PC-3 (cell line): ENCODE results near the gene IQGAP1. TPM values are rescaled to one million over a fixed set of nuclear protein-coding genes. Genes with fewer than 3 reads are reported as not detected.
A peak's percentile ranks its signal among the peaks of the same experiment; 100 is the strongest.

Experiments
- ATAC-seq: fragments of 200-7000 bp; cut with Tn5 transposase; 2 replicates; pipeline ENCODE4 v1.9.1; 2020; ENCODE audit warnings: mild to moderate bottlenecking, moderate library complexity
- BruUV-seq: library from RNA; stranded (reverse); fragments of 400-500 nt; replicated peaks from 2 replicates; lab custom pipeline; 2021; lab: Mats Ljungman, UMichigan
- CTCF ChIA-PET: fragments of 300-600 bp; sonication (Branson Sonifier 250); formaldehyde crosslinking; loops from one replicate; lab custom pipeline; 2022; ENCODE audit warnings: antibody characterized with exemption; lab: Charles Lee
- POLR2A ChIA-PET: fragments of 300-600 bp; sonication (Branson Sonifier 250); formaldehyde crosslinking; loops from one replicate; lab custom pipeline; 2022; ENCODE audit warnings: antibody characterized with exemption; ENCODE audit not compliant: unreplicated experiment; lab: Charles Lee
- DNase-seq: peaks from one replicate; pipeline ENCODE4 v3.0.0-alpha.2; 2015
- H2AFZ ChIP-seq: fragments of 300-600 bp; sonication (generic); 2 replicates; pipeline ENCODE4 v1.6.0; 2016; ENCODE audit warnings: antibody characterized with exemption, low read length
- H3F3A ChIP-seq: fragments of 300-600 bp; sonication (generic); one replicate; pipeline ENCODE4 v1.6.0; 2017; ENCODE audit warnings: antibody characterized with exemption, low read length, control low read depth, mild to moderate bottlenecking; ENCODE audit not compliant: unreplicated experiment
- H3K27ac ChIP-seq: fragments of 300-600 bp; sonication (generic); 2 replicates; pipeline ENCODE4 v1.5.1; 2016; ENCODE audit warnings: mild to moderate bottlenecking, low read length
- H3K27me3 ChIP-seq: fragments of 300-600 bp; sonication (generic); 2 replicates; pipeline ENCODE4 v1.6.1; 2016; ENCODE audit warnings: low read length, mixed read lengths
- H3K36me3 ChIP-seq: fragments of 300-600 bp; sonication (generic); 2 replicates; pipeline ENCODE4 v1.6.1; 2016; ENCODE audit warnings: low read depth, mixed run types, low read length, mixed read lengths
- H3K4me1 ChIP-seq: fragments of 300-600 bp; sonication (generic); 2 replicates; pipeline ENCODE4 v1.5.1; 2016; ENCODE audit warnings: low read length; ENCODE audit not compliant: insufficient read depth
- H3K4me2 ChIP-seq: fragments of 300-600 bp; sonication (generic); 2 replicates; pipeline ENCODE4 v1.6.0; 2016; ENCODE audit warnings: low read length
- H3K4me3 ChIP-seq: fragments of 300-600 bp; sonication (generic); 2 replicates; pipeline ENCODE4 v1.5.1; 2016; ENCODE audit warnings: mild to moderate bottlenecking, low read length, mixed read lengths
- H3K79me2 ChIP-seq: fragments of 300-600 bp; sonication (generic); 2 replicates; pipeline ENCODE4 v1.6.1; 2017; ENCODE audit warnings: low read length, mixed read lengths
- H3K9ac ChIP-seq: fragments of 300-600 bp; sonication (generic); 2 replicates; pipeline ENCODE4 v1.6.0; 2016; ENCODE audit warnings: mild to moderate bottlenecking, low read length
- H3K9me2 ChIP-seq: fragments of 300-600 bp; sonication (generic); replicated peaks from 2 replicates; pipeline ENCODE4 v1.6.1; 2016; ENCODE audit warnings: mixed run types, low read length, mixed read lengths
- H3K9me3 ChIP-seq: fragments of 300-600 bp; sonication (generic); 2 replicates; pipeline ENCODE4 v1.6.1; 2016; ENCODE audit warnings: low read length, mixed read lengths
- H4K20me1 ChIP-seq: fragments of 300-600 bp; sonication (generic); 2 replicates; pipeline ENCODE4 v1.6.1; 2016; ENCODE audit warnings: low read length, mixed read lengths
- EZH2 ChIP-seq: fragments of 300-600 bp; sonication (generic); IDR thresholded peaks from one replicate; pipeline ENCODE4 v1.6.1; 2017; ENCODE audit warnings: antibody characterized with exemption, mild to moderate bottlenecking, low read length; ENCODE audit not compliant: unreplicated experiment
- EZH2phosphoT487 ChIP-seq: fragments of 300-600 bp; sonication (generic); IDR thresholded peaks from 2 replicates; pipeline ENCODE4 v1.6.1; 2018; ENCODE audit warnings: mild to moderate bottlenecking, antibody characterized with exemption, low read length, borderline replicate concordance
- intact Hi-C: fragments of 100-400 bp; cut with micrococcal nuclease; formaldehyde crosslinking; loops from 2 replicates; pipeline ENCODE4 v1.9.0; 2023
- total RNA-seq: library from RNA; depleted of rRNA; stranded (reverse); fragments of >200 nt; gene quantifications from 2 replicates; pipeline ENCODE4 v1.2.3, GENCODE V29; 2014
- TF ChIP-seq, protein P1 (sequence below): fragments of 300-600 bp; sonication (generic); conservative IDR thresholded peaks from 2 replicates; pipeline ENCODE4 v1.5.1; 2017; ENCODE audit warnings: antibody characterized with exemption, low read depth, mild to moderate bottlenecking, low read length

IQGAP1 gene
- total RNA-seq, 1 experiment from 2014 or later: 139 TPM

DNA sequence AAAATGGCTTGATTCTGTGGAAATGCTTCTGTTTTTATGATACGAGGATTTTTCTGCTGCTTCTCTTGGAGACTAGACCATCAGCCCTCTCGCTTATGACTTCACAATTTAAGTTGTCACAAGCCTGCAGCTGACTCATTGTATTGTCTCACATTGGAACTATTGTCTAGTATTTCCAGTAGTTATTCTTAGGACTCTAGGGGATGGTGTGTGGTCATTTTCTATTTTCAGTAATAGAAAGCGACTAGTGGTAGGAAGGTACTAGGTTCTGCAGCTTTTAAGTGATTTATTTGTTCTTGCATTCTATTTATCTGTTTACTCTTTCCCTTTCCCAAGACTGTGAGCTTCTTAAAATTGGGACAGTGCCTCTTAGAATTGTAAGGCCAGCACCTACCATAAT lies 75.3 kb downstream of the IQGAP1 start:
- Histone ChIP-seq H3K4me1 (peaks cover 10% of the 10 kb centered on the region; the same call in 1 of the 2 replicates), H2AFZ (no peak overlapping the region), H3K4me3 (no peak overlapping the region), H4K20me1 (no peaks in the 10 kb centered on the region), H3K9me2 (no peaks in the 10 kb centered on the region), H3K9ac (no peak overlapping the region), H3F3A (no peaks in the 10 kb centered on the region), H3K27me3 (no peaks in the 10 kb centered on the region), H3K79me2 (0 out of 2 replicates have a peak, but pooled peaks cover 3% of the 10 kb centered on the region), H3K4me2 (no peak overlapping the region), H3K36me3 (peaks cover 30% of the 10 kb centered on the region), H3K27ac (no peak overlapping the region), H3K9me3 (no peaks in the 10 kb centered on the region)
- intact Hi-C loops: no loop called here
- ATAC-seq: no peak
- TF ChIP-seq, protein P1, sequence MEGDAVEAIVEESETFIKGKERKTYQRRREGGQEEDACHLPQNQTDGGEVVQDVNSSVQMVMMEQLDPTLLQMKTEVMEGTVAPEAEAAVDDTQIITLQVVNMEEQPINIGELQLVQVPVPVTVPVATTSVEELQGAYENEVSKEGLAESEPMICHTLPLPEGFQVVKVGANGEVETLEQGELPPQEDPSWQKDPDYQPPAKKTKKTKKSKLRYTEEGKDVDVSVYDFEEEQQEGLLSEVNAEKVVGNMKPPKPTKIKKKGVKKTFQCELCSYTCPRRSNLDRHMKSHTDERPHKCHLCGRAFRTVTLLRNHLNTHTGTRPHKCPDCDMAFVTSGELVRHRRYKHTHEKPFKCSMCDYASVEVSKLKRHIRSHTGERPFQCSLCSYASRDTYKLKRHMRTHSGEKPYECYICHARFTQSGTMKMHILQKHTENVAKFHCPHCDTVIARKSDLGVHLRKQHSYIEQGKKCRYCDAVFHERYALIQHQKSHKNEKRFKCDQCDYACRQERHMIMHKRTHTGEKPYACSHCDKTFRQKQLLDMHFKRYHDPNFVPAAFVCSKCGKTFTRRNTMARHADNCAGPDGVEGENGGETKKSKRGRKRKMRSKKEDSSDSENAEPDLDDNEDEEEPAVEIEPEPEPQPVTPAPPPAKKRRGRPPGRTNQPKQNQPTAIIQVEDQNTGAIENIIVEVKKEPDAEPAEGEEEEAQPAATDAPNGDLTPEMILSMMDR: no peak
- no peak for TF ChIP-seq EZH2phosphoT487
- TF ChIP-seq EZH2: no peak
- CTCF ChIA-PET: no interaction called here
- BruUV-seq: no TSS peak
- POLR2A ChIA-PET: interaction anchor here (0.6 kb wide), 1 partner anchor 96 kb away, joined by 3 read pairs; no protein-coding TSS in a partner anchor
- DNase-seq: peak; percentile 22

DNA sequence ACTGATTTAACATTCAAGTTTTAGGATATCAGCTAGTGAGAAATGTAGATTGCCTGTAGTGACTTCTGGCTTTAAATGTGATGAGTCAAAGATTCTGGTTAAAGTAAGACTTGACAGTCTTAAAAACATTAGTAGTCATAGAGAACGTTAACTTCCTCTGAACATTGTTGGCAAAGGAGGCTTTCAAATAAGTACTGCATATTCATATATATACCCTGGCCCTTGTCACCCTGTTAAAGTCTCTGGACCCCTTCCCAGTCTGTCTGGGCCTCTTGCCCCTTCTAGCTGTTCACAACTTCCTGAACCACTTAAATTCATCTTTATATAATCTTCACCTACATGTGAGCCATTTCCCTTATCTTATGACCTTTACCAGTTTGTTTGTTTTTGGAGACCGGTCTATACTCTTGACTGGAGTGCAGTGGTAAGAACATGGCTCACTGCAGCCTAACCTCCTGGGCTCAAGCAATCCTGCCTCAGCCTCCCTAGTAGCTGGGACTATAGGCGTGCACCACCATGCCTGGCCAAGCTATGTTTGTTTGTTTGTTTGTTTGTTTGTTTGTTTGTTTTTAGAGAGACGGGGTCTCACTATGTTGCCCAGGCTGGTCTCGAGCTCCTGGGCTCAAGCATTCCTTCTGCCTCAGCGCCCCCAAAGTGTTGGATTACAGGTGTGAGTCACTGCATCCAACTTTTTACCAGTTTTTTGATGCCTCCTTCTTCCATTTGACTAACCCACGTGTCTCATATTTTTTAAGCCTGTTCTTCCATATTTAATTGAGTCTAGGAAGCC lies 77.3 kb downstream of the IQGAP1 start:
- peaks cover 19% of the 10 kb centered on the region; the same call in 1 of the 2 replicates for H3K36me3 ChIP-seq
- POLR2A ChIA-PET: no interaction called here

More for the DNA sequence above, 77.3 kb downstream of the IQGAP1 start:
- Histone ChIP-seq H2AFZ (no peak overlapping the region), H3K9me3 (no peaks in the 10 kb centered on the region), H4K20me1 (no peaks in the 10 kb centered on the region), H3K4me2 (no peak overlapping the region), H3K9ac (no peak overlapping the region), H3K27ac (no peak overlapping the region), H3F3A (no peaks in the 10 kb centered on the region), H3K27me3 (no peaks in the 10 kb centered on the region), H3K9me2 (no peaks in the 10 kb centered on the region), H3K79me2 (no peaks in the 10 kb centered on the region), H3K4me1 (peaks cover 10% of the 10 kb centered on the region; the same call in 1 of the 2 replicates), H3K4me3 (no peak overlapping the region)
- intact Hi-C loops: no loop called here
- CTCF ChIA-PET: interaction anchor here (1.2 kb wide), 1 partner anchor 146 kb away, joined by 3 read pairs; no protein-coding TSS in a partner anchor
- peak; percentile 26 for DNase-seq
- TF ChIP-seq EZH2phosphoT487 (no peak), EZH2 (no peak)
- TF ChIP-seq, protein P1: no peak
- peak; percentile 78 for ATAC-seq
- no TSS peak for BruUV-seq
